H9 (cell line): ENCODE results near the gene CCDC27. TPM values are rescaled to one million over a fixed set of nuclear protein-coding genes. Genes with fewer than 3 reads are reported as not detected.
A peak's percentile ranks its signal among the peaks of the same experiment; 100 is the strongest.

Source experiments
- DNase-seq: peaks from one replicate; pipeline ENCODE4 v3.0.0-alpha.2; 2017
- H2AFZ ChIP-seq: one replicate; pipeline ENCODE4 v1.6.1; 2013; ENCODE audit warnings: mild to moderate bottlenecking, low read length, control low read depth, moderate library complexity
- H2AK5ac ChIP-seq: 2 replicates; pipeline ENCODE4 v1.6.1; 2013; ENCODE audit warnings: low read length, control low read depth, mixed read lengths; ENCODE audit not compliant: insufficient read length
- H2BK120ac ChIP-seq: one replicate; pipeline ENCODE4 v1.6.1; 2013; ENCODE audit warnings: low read depth, mild to moderate bottlenecking, low read length, control low read depth, inconsistent platforms; ENCODE audit not compliant: poor library complexity, severe bottlenecking
- H2BK12ac ChIP-seq: 2 replicates; pipeline ENCODE4 v1.6.1; 2013; ENCODE audit warnings: low read length, control low read depth, mixed read lengths, low read depth; ENCODE audit not compliant: insufficient read length
- H2BK15ac ChIP-seq: 2 replicates; pipeline ENCODE4 v1.6.1; 2013; ENCODE audit warnings: low read depth, low read length, control low read depth
- H2BK20ac ChIP-seq: one replicate; pipeline ENCODE4 v1.6.1; 2013; ENCODE audit warnings: low read depth, mild to moderate bottlenecking, low read length, control low read depth, inconsistent platforms; ENCODE audit not compliant: poor library complexity, severe bottlenecking
- H2BK5ac ChIP-seq: 2 replicates; pipeline ENCODE4 v1.6.1; 2013; ENCODE audit warnings: low read length, control low read depth, mixed read lengths; ENCODE audit not compliant: insufficient read length
- H3K14ac ChIP-seq: 2 replicates; pipeline ENCODE4 v1.6.1; 2013; ENCODE audit warnings: low read length, control low read depth; ENCODE audit not compliant: insufficient read depth
- H3K18ac ChIP-seq: 2 replicates; pipeline ENCODE4 v1.6.1; 2013; ENCODE audit warnings: low read depth, mild to moderate bottlenecking, mixed read lengths, low read length, control low read depth; ENCODE audit not compliant: insufficient read length
- H3K23ac ChIP-seq: 2 replicates; pipeline ENCODE4 v1.6.1; 2013; ENCODE audit warnings: low read length, control low read depth, mixed read lengths, low read depth; ENCODE audit not compliant: insufficient read length
- H3K23me2 ChIP-seq: 2 replicates; pipeline ENCODE4 v1.6.1; 2013; ENCODE audit warnings: low read depth, mild to moderate bottlenecking, mixed read lengths, low read length, control low read depth; ENCODE audit not compliant: insufficient read length, poor library complexity, severe bottlenecking
- H3K27ac ChIP-seq: 2 replicates; pipeline ENCODE4 v1.5.1; 2013; ENCODE audit warnings: low read length, control low read depth, mixed read lengths, low read depth; ENCODE audit not compliant: insufficient read length
- H3K27me3 ChIP-seq: 2 replicates; pipeline ENCODE4 v1.6.1; 2013; ENCODE audit warnings: low read length, control low read depth, inconsistent platforms; ENCODE audit not compliant: insufficient read depth
- H3K4ac ChIP-seq: 2 replicates; pipeline ENCODE4 v1.6.1; 2013; ENCODE audit warnings: low read depth, mild to moderate bottlenecking, control low read depth, inconsistent platforms, low read length, moderate library complexity
- H3K4me1 ChIP-seq: 2 replicates; pipeline ENCODE4 v1.6.1; 2013; ENCODE audit warnings: low read length, control low read depth, inconsistent platforms; ENCODE audit not compliant: insufficient read depth
- H3K4me2 ChIP-seq: 2 replicates; pipeline ENCODE4 v1.6.1; 2013; ENCODE audit warnings: low read length, control low read depth, mixed read lengths; ENCODE audit not compliant: insufficient read length, insufficient read depth
- H3K56ac ChIP-seq: 2 replicates; pipeline ENCODE4 v1.6.1; 2013; ENCODE audit warnings: low read depth, mild to moderate bottlenecking, mixed read lengths, low read length, control low read depth; ENCODE audit not compliant: insufficient read length
- H3K79me1 ChIP-seq: 2 replicates; pipeline ENCODE4 v1.6.1; 2013; ENCODE audit warnings: low read depth, mild to moderate bottlenecking, moderate library complexity, low read length, control low read depth, inconsistent platforms; ENCODE audit not compliant: insufficient read depth, poor library complexity, severe bottlenecking
- H3K79me2 ChIP-seq: 2 replicates; pipeline ENCODE4 v1.6.1; 2013; ENCODE audit warnings: low read length, control low read depth, inconsistent platforms; ENCODE audit not compliant: insufficient read depth
- H3K9ac ChIP-seq: 2 replicates; pipeline ENCODE4 v1.6.1; 2013; ENCODE audit warnings: low read length, control low read depth, mixed read lengths; ENCODE audit not compliant: insufficient read length; ENCODE audit errors: extremely low read depth
- H3K9me3 ChIP-seq: one replicate; pipeline ENCODE4 v1.6.1; 2013; ENCODE audit warnings: low read depth, low read length, inconsistent platforms; ENCODE audit not compliant: control insufficient read depth
- H3T11ph ChIP-seq: one replicate; pipeline ENCODE4 v1.6.1; 2013; ENCODE audit warnings: mild to moderate bottlenecking, low read length, control low read depth, inconsistent platforms
- H4K20me1 ChIP-seq: one replicate; pipeline ENCODE4 v1.6.1; 2013; ENCODE audit not compliant: control insufficient read depth, insufficient read length, insufficient read depth
- H4K5ac ChIP-seq: 2 replicates; pipeline ENCODE4 v1.6.1; 2013; ENCODE audit warnings: low read depth, mild to moderate bottlenecking, mixed read lengths, low read length, control low read depth; ENCODE audit not compliant: insufficient read length
- H4K8ac ChIP-seq: replicated peaks from 2 replicates; pipeline ENCODE4 v1.6.1; 2013; ENCODE audit warnings: low read length, control low read depth, mixed read lengths, low read depth; ENCODE audit not compliant: insufficient read length
- H4K91ac ChIP-seq: 2 replicates; pipeline ENCODE4 v1.6.1; 2013; ENCODE audit warnings: low read depth, mild to moderate bottlenecking, moderate library complexity, mixed read lengths, low read length, control low read depth; ENCODE audit not compliant: insufficient read length
- H3K27ac Mint-ChIP-seq, 3 experiments: 2 replicates in 2 of 3; 3 replicates in 1 of 3; pipeline ENCODE4 v1.8.0; 2020 to 2021; ENCODE audit warnings: mixed read lengths in 3 of 3, mild to moderate bottlenecking in 1 of 3, moderate library complexity in 1 of 3
- H3K27me3 Mint-ChIP-seq: 2 replicates; pipeline ENCODE4 v1.8.0; 2021; ENCODE audit warnings: low read depth, mild to moderate bottlenecking, moderate library complexity, mixed read lengths
- H3K36me3 Mint-ChIP-seq, 3 experiments: 2 replicates in 2 of 3; 3 replicates in 1 of 3; pipeline ENCODE4 v1.8.0; 2020 to 2021; ENCODE audit warnings: low read depth in 3 of 3, mixed read lengths in 3 of 3; ENCODE audit not compliant: insufficient read depth in 1 of 3
- H3K4me1 Mint-ChIP-seq, 2 experiments: 2 replicates each; pipeline ENCODE4 v1.8.0; 2020; ENCODE audit warnings: mixed read lengths in 2 of 2
- H3K4me3 Mint-ChIP-seq, 2 experiments: 2 replicates in 1 of 2; 3 replicates in 1 of 2; pipeline ENCODE4 v1.8.0; 2020 to 2021; ENCODE audit warnings: mild to moderate bottlenecking in 2 of 2, mixed read lengths in 2 of 2, moderate library complexity in 1 of 2
- H3K9me3 Mint-ChIP-seq, 2 experiments: 2 replicates in 1 of 2; 3 replicates in 1 of 2; pipeline ENCODE4 v1.8.0; 2020; ENCODE audit warnings: mild to moderate bottlenecking in 2 of 2, mixed read lengths in 2 of 2, moderate library complexity in 1 of 2
- WGBS: extraction: QIAGEN DNeasy Blood & Tissue Kit; methylation state at CpG from one replicate; pipeline ENCODE4 v1.1.7; 2013; ENCODE audit warnings: missing lambda C conversion rate, low lambda C conversion rate, mixed read lengths; ENCODE audit not compliant: insufficient read length; ENCODE audit errors: extremely low coverage; 5-methylcytosine and 5-hydroxymethylcytosine counted together
- total RNA-seq: library from RNA; stranded (reverse); gene quantifications from 2 replicates; pipeline ENCODE4 v1.2.1, GENCODE V29; 2021
- TF ChIP-seq, protein P1 (sequence below): fragments of 200-600 bp; sonication (generic); conservative IDR thresholded peaks from 3 replicates; pipeline ENCODE4 v1.8.0; 2021; ENCODE audit warnings: antibody characterized with exemption, mild to moderate bottlenecking

CCDC27 gene
- total RNA-seq, 1 experiment from 2014 or later: not detected

DNA sequence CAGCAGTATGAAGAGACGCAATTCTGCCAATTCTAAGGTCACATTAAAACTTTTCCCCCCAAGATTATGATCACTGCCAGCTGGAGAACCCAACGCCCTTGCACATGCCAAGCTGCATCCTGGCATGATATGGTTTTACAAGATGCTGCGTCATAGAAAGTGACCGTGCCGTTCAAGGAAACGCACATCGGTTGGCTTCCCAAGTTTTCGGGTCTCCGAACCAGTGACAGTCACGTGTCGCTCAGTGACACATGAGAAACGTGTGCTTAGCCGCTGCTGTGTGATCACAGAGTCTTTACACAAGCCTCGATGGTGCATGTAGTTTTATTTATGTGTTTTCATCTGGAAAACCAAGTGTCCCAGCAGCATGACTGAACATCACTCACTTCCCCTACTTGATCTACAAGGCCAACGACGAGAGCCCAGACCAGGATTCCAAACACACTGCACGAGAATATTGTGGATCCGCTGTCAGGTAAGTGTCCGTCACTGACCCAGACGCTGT is 27.7 kb downstream of the CCDC27 start:
- Histone ChIP-seq H3K4me1 (no peaks in the 10 kb centered on the region), H3K9ac (no peak overlapping the region), H3K14ac (no peak overlapping the region), H3K23me2 (no peaks in the 10 kb centered on the region), H2BK5ac (no peak overlapping the region), H3K27ac (no peak overlapping the region), H4K8ac (no peak overlapping the region), H3K79me1 (no peaks in the 10 kb centered on the region), H3K56ac (no peak overlapping the region), H4K20me1 (no peaks in the 10 kb centered on the region), H2BK12ac (no peak overlapping the region), H2AFZ (no peak overlapping the region), H2BK120ac (no peak overlapping the region), H3K23ac (no peak overlapping the region), H4K5ac (no peak overlapping the region), H3K79me2 (no peaks in the 10 kb centered on the region), H2BK20ac (no peak overlapping the region), H3K4me2 (no peak overlapping the region), H2AK5ac (no peak overlapping the region), H3K4ac (no peak overlapping the region), H3K9me3 (no peaks in the 10 kb centered on the region), H2BK15ac (no peak overlapping the region), H3K27me3 (no peaks in the 10 kb centered on the region), H3T11ph (no peak overlapping the region), H4K91ac (no peak overlapping the region), H3K18ac (no peak overlapping the region)
- TF ChIP-seq, protein P1, sequence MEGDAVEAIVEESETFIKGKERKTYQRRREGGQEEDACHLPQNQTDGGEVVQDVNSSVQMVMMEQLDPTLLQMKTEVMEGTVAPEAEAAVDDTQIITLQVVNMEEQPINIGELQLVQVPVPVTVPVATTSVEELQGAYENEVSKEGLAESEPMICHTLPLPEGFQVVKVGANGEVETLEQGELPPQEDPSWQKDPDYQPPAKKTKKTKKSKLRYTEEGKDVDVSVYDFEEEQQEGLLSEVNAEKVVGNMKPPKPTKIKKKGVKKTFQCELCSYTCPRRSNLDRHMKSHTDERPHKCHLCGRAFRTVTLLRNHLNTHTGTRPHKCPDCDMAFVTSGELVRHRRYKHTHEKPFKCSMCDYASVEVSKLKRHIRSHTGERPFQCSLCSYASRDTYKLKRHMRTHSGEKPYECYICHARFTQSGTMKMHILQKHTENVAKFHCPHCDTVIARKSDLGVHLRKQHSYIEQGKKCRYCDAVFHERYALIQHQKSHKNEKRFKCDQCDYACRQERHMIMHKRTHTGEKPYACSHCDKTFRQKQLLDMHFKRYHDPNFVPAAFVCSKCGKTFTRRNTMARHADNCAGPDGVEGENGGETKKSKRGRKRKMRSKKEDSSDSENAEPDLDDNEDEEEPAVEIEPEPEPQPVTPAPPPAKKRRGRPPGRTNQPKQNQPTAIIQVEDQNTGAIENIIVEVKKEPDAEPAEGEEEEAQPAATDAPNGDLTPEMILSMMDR: no peak
- no peaks in the 10 kb centered on the region for H3K9me3 Mint-ChIP-seq
- peak overlapping the region in 2 of 3 experiments; percentile 7 to 12; a peak in 2 of 7 replicates for H3K27ac Mint-ChIP-seq
- peaks cover 10 to 13% of the 10 kb centered on the region in 2 experiments for H3K4me1 Mint-ChIP-seq
- DNase-seq: peak; percentile 13
- no CpG with 5 or more reads among the region's 20 CpGs for WGBS
- 0 out of 2 replicates have a peak, but pooled peaks cover 1% of the 10 kb centered on the region for H3K27me3 Mint-ChIP-seq
- H3K36me3 Mint-ChIP-seq: peaks cover 48 to 57% (median 57%) of the 10 kb centered on the region in 3 experiments
- H3K4me3 Mint-ChIP-seq: no peak overlapping the region
